Measurements from ENCODE around the gene H6PD.

Gene H6PD

GRCh38 chr1:9234223-9235095, at the start of gene H6PD:
H6PD (plus strand) TSS chr1:9234774; CDS start chr1:9244935, 10,161 bp downstream.
- DNase-seq, result peak; percentile 88

GRCh38 chr1:9186082-9186859, 48.3 kb upstream of the H6PD start:
- DNase-seq, result no peak

- DNase-seq, result no peak
These were observed 47.6 kb upstream of the H6PD start for GRCh38 chr1:9187004-9187403.

- no peak for DNase-seq
These were observed 44.3 kb upstream of the H6PD start for GRCh38 chr1:9190234-9190633.

GRCh38 chr1:9191231-9191630, 43.3 kb upstream of the H6PD start:
- DNase-seq, result no peak

- DNase-seq, result no peak
These were observed 41.9 kb upstream of the H6PD start for GRCh38 chr1:9192578-9193232.

GRCh38 chr1:9193233-9193625, 41.3 kb upstream of the H6PD start:
- no peak for DNase-seq

GRCh38 chr1:9194024-9194423, 40.5 kb upstream of the H6PD start:
- no peak for DNase-seq

GRCh38 chr1:9195651-9196050, 38.9 kb upstream of the H6PD start:
- no peak for DNase-seq

GRCh38 chr1:9196129-9197040, 38.2 kb upstream of the H6PD start:
- peak; percentile 81 for DNase-seq

- DNase-seq, result no peak
These were observed 37.1 kb upstream of the H6PD start for GRCh38 chr1:9197186-9198099.

GRCh38 chr1:9198538-9199361, 35.8 kb upstream of the H6PD start:
- DNase-seq, result no peak

GRCh38 chr1:9200441-9200840, 34.1 kb upstream of the H6PD start:
- DNase-seq, result no peak

- peak; percentile 60 for DNase-seq
These were observed 33.0 kb upstream of the H6PD start for GRCh38 chr1:9201401-9202239.

GRCh38 chr1:9202240-9202870, 32.2 kb upstream of the H6PD start:
- DNase-seq, result no peak

- no peak for DNase-seq
These were observed 31.0 kb upstream of the H6PD start for GRCh38 chr1:9203511-9203982.

GRCh38 chr1:9204156-9204720, 30.3 kb upstream of the H6PD start:
- DNase-seq, result no peak

- DNase-seq, result no peak
These were observed 27.5 kb upstream of the H6PD start for GRCh38 chr1:9207086-9207485.
